Endothelial cell of umbilical vein (primary cell): Measurements from ENCODE around the gene FBLN2.

Experiments
- CTCF ChIP-seq, 2 donors: IDR thresholded peaks; 1 replicate in 1 of 2; 2 replicates in 1 of 2; pipeline ENCODE4 v1.5.1; 2011; ENCODE audit warnings: low read length in 2 of 2, mild to moderate bottlenecking in 2 of 2, moderate library complexity in 2 of 2, control low read depth in 1 of 2, inconsistent platforms in 1 of 2, low read depth in 1 of 2; ENCODE audit not compliant: insufficient read depth in 1 of 2; ENCODE audit errors: extremely low read depth in 1 of 2
- MYC ChIP-seq: IDR thresholded peaks from one replicate; pipeline ENCODE4 v1.6.1; 2011; ENCODE audit warnings: mild to moderate bottlenecking, low read depth, low read length
- POLR2A ChIP-seq: IDR thresholded peaks from 2 replicates; pipeline ENCODE4 v1.6.1; 2012; ENCODE audit warnings: low read depth, mild to moderate bottlenecking, control low read depth, low read length

GRCh38 chr3:13588221-13588701, 39.3 kb downstream of the FBLN2 start:
- TF ChIP-seq POLR2A (no peak), MYC (no peak), CTCF (IDR thresholded peaks at IDR 0.05; ENCODE audit: extremely low read depth in 1 of 2, insufficient read depth in 1 of 2, low read depth in 1 of 2, low read length in 2 of 2) (no peak)
